Astrocyte (in vitro differentiated cells and primary cell): ENCODE results near the gene PDE1C.

Source experiments
- EZH2 ChIP-seq: IDR thresholded peaks from 2 replicates; pipeline ENCODE4 v1.6.1; 2012; ENCODE audit warnings: mild to moderate bottlenecking, low read length, inconsistent platforms; ENCODE audit not compliant: insufficient read depth
- TF ChIP-seq, protein P1 (sequence below): IDR thresholded peaks from 2 replicates; pipeline ENCODE4 v1.5.1; 2011; ENCODE audit warnings: low read depth, mild to moderate bottlenecking, inconsistent platforms, low read length, moderate library complexity; ENCODE audit not compliant: insufficient read depth

DNA sequence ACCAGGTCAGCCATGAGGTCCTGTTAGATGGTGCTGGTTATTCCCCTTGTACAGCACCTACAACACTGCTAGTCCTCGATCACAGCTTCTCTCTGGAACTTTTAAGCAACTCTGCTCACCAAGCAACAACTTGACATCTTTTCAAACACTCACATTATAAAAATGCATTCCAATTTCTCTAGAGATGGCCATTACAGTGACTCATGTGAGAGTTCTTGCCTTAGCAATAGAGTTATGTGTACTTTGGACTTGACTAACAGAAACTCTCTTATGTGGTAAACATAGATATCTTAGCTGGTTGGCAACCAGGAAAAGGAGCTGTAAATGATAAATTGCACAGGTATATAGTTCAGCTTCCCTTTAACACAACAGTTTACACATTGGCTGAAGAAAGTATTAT is 122.2 kb downstream of the PDE1C start:
- TF ChIP-seq, protein P1, sequence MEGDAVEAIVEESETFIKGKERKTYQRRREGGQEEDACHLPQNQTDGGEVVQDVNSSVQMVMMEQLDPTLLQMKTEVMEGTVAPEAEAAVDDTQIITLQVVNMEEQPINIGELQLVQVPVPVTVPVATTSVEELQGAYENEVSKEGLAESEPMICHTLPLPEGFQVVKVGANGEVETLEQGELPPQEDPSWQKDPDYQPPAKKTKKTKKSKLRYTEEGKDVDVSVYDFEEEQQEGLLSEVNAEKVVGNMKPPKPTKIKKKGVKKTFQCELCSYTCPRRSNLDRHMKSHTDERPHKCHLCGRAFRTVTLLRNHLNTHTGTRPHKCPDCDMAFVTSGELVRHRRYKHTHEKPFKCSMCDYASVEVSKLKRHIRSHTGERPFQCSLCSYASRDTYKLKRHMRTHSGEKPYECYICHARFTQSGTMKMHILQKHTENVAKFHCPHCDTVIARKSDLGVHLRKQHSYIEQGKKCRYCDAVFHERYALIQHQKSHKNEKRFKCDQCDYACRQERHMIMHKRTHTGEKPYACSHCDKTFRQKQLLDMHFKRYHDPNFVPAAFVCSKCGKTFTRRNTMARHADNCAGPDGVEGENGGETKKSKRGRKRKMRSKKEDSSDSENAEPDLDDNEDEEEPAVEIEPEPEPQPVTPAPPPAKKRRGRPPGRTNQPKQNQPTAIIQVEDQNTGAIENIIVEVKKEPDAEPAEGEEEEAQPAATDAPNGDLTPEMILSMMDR = no peak
- no peak for TF ChIP-seq EZH2
